ENCODE results near the gene KRTAP10-5. TPM values are rescaled to one million over a fixed set of nuclear protein-coding genes. Genes with fewer than 3 reads are reported as not detected.

Gene KRTAP10-5
- total and polyA plus RNA-seq, 2 experiments from 2014 or later: not detected

DNA sequence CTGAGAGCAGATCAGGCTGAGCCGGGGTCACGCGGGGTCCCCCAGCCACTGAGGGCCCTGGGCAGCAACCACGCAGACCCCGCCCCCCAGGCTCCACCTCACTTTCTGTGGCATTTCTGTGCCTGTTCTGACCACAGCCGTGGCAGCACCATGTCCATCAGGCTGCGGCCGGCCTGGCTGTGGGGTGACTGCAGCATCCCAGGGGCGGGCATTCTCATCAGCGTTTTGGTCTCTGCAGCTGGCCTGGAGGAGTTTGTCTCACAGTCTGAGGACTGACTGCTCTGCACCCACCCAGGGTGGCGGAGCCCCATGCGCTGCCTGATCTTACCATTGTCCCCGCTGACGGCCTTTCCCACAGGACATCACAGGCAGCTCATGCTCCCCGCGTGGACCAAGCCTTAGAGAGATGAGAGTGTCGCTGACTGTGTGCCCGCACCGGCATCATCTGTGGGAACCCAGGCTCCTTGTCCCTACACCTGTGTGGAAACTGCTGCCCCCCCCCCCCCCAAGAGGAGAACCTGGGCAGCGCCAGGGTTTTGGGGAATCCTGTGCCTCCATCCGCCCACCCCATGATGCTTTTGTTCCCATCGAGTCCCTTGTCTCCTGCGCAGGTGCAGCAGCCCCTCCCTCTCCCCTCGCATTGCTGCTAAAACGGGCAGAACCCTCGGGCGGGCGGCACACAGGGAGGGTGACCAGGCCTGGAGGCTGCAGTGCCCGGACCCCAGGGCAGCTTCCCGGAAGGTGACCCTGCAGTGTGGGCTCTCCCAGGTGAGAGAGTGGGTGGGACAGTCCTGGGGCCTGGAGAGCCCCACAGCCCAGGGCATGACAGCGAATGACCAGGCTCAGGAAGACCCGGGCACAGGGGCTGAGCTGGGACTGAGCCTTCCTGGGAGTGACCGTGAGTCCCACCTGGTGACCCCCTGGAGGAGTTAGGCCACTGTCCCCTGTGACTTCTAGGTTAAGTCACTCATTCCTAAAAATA lies 42.2 kb downstream of the KRTAP10-5 start:
- in situ Hi-C loops (cut with MboI): no loop called here

DNA sequence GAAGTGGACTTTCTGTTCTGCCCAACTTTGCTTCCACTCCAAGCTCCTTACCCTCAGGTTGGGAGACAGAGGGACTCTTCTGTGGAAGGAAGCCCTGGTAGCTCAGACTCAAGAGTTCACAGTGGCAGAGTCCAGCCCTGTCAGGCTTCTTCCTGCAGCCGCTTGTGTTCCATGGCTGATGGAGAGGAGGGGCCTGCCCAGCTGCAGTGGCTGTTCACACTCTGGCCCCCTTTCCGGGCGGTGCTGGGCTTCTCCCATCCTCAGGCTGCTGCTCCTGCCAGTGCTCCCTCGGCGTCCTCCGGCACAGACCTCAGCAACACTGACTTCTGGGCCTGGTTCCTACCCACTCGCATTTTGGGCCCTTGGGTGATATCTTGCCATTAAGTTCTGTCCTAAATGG lies 44.4 kb downstream of the KRTAP10-5 start:
- TF ChIP-seq EZH2 (IDR thresholded peaks at IDR 0.05; ENCODE audit: insufficient read depth, poor library complexity, severe bottlenecking): no peak
- no peak for TF ChIP-seq EZH2phosphoT487 (IDR thresholded peaks at IDR 0.05; ENCODE audit: insufficient read depth, low read depth)
- in situ Hi-C loops (cut with MboI): no loop called here
- Histone ChIP-seq H3K36me3 (ENCODE audit: low read depth) (no peaks in the 10 kb centered on the region), H2AFZ (no peak overlapping the region), H3K9me3 (ENCODE audit: low read depth) (no peaks in the 10 kb centered on the region), H3K4me3 (no peak overlapping the region), H3K79me2 (ENCODE audit: insufficient read depth) (no peaks in the 10 kb centered on the region), H3K27ac (no peak overlapping the region), H3F3A (ENCODE audit: insufficient read depth) (no peaks in the 10 kb centered on the region), H3K9me2 (ENCODE audit: insufficient read depth) (no peaks in the 10 kb centered on the region), H4K20me1 (ENCODE audit: insufficient read depth) (no peaks in the 10 kb centered on the region), H3K9ac (no peak overlapping the region), H3K4me2 (ENCODE audit: unreplicated experiment) (no peak overlapping the region), H3K27me3 (replicated peaks; ENCODE audit: insufficient read depth) (no peaks in the 10 kb centered on the region), H3K4me1 (ENCODE audit: insufficient read depth) (no peaks in the 10 kb centered on the region)
- 20 to 24% methylated on average over 7 of the region's 7 CpGs for WGBS, 2 experiments (ENCODE audit: low coverage in 1 of 2, low lambda C conversion rate in 2 of 2, missing lambda C conversion rate in 2 of 2)
- DNase-seq: no peak

More for the DNA sequence above, 42.2 kb downstream of the KRTAP10-5 start:
- Histone ChIP-seq H3K9me3 (ENCODE audit: low read depth) (no peaks in the 10 kb centered on the region), H3K9ac (no peak overlapping the region), H3F3A (ENCODE audit: insufficient read depth) (no peaks in the 10 kb centered on the region), H3K36me3 (ENCODE audit: low read depth) (no peaks in the 10 kb centered on the region), H4K20me1 (ENCODE audit: insufficient read depth) (no peaks in the 10 kb centered on the region), H3K27ac (no peak overlapping the region), H3K9me2 (ENCODE audit: insufficient read depth) (no peaks in the 10 kb centered on the region), H2AFZ (no peak overlapping the region), H3K4me2 (ENCODE audit: unreplicated experiment) (no peak overlapping the region), H3K27me3 (replicated peaks; ENCODE audit: insufficient read depth) (no peaks in the 10 kb centered on the region), H3K4me3 (no peak overlapping the region), H3K4me1 (ENCODE audit: insufficient read depth) (no peaks in the 10 kb centered on the region), H3K79me2 (ENCODE audit: insufficient read depth) (no peaks in the 10 kb centered on the region)
- no peak for DNase-seq
- 65% methylated on average over 29 of the region's 33 CpGs for WGBS, 2 experiments (ENCODE audit: low coverage in 1 of 2, low lambda C conversion rate in 2 of 2, missing lambda C conversion rate in 2 of 2)
- TF ChIP-seq EZH2phosphoT487 (IDR thresholded peaks at IDR 0.05; ENCODE audit: insufficient read depth, low read depth) (no peak), EZH2 (IDR thresholded peaks at IDR 0.05; ENCODE audit: insufficient read depth, poor library complexity, severe bottlenecking) (no peak)

GRCh38 chr21:44534688-44535087 lies 45.7 kb downstream of the KRTAP10-5 start:
- no peak for DNase-seq
- Histone ChIP-seq H3K9me2 (ENCODE audit: insufficient read depth) (no peaks in the 10 kb centered on the region), H2AFZ (no peak overlapping the region), H3K4me3 (no peak overlapping the region), H3K36me3 (ENCODE audit: low read depth) (no peaks in the 10 kb centered on the region), H3K27me3 (replicated peaks; ENCODE audit: insufficient read depth) (no peaks in the 10 kb centered on the region), H3K9ac (no peak overlapping the region), H3F3A (ENCODE audit: insufficient read depth) (no peaks in the 10 kb centered on the region), H3K79me2 (ENCODE audit: insufficient read depth) (no peaks in the 10 kb centered on the region), H3K27ac (no peak overlapping the region), H3K4me2 (ENCODE audit: unreplicated experiment) (no peak overlapping the region), H4K20me1 (ENCODE audit: insufficient read depth) (no peaks in the 10 kb centered on the region), H3K9me3 (ENCODE audit: low read depth) (no peaks in the 10 kb centered on the region), H3K4me1 (ENCODE audit: insufficient read depth) (no peaks in the 10 kb centered on the region)
- in situ Hi-C loops (cut with MboI): no loop called here
- no peak for TF ChIP-seq EZH2phosphoT487 (IDR thresholded peaks at IDR 0.05; ENCODE audit: insufficient read depth, low read depth)
- TF ChIP-seq EZH2 (IDR thresholded peaks at IDR 0.05; ENCODE audit: insufficient read depth, poor library complexity, severe bottlenecking): no peak
- WGBS, 2 experiments (ENCODE audit: low coverage in 1 of 2, low lambda C conversion rate in 2 of 2, missing lambda C conversion rate in 2 of 2): 87 to 88% methylated on average over 6 of the region's 6 CpGs

GRCh38 chr21:44533891-44534627 lies 46.3 kb downstream of the KRTAP10-5 start:
- in situ Hi-C loops (cut with MboI): no loop called here
- Histone ChIP-seq H3K79me2 (ENCODE audit: insufficient read depth) (no peaks in the 10 kb centered on the region), H3K9me2 (ENCODE audit: insufficient read depth) (no peaks in the 10 kb centered on the region), H3K4me2 (ENCODE audit: unreplicated experiment) (no peak overlapping the region), H3K9ac (no peak overlapping the region), H3K27ac (no peak overlapping the region), H3F3A (ENCODE audit: insufficient read depth) (no peaks in the 10 kb centered on the region), H3K4me3 (no peak overlapping the region), H3K9me3 (ENCODE audit: low read depth) (no peaks in the 10 kb centered on the region), H2AFZ (no peak overlapping the region), H3K27me3 (replicated peaks; ENCODE audit: insufficient read depth) (no peaks in the 10 kb centered on the region), H4K20me1 (ENCODE audit: insufficient read depth) (no peaks in the 10 kb centered on the region), H3K36me3 (ENCODE audit: low read depth) (no peaks in the 10 kb centered on the region), H3K4me1 (ENCODE audit: insufficient read depth) (no peaks in the 10 kb centered on the region)
- no peak for DNase-seq
- TF ChIP-seq EZH2 (IDR thresholded peaks at IDR 0.05; ENCODE audit: insufficient read depth, poor library complexity, severe bottlenecking): no peak
- no peak for TF ChIP-seq EZH2phosphoT487 (IDR thresholded peaks at IDR 0.05; ENCODE audit: insufficient read depth, low read depth)
- WGBS, 2 experiments (ENCODE audit: low coverage in 1 of 2, low lambda C conversion rate in 2 of 2, missing lambda C conversion rate in 2 of 2): 74 to 75% methylated on average over 7 to 21 of the region's 21 CpGs

Measured in GM23248 (cell line).